GM18867 (cell line): ENCODE results near the gene SEC61B.

Experiments
- ATAC-seq: cut with Tn5 transposase; IDR thresholded peaks from one replicate; pipeline ENCODE4 v1.9.1; 2021; ENCODE audit warnings: mild to moderate bottlenecking, moderate library complexity; ENCODE audit not compliant: unreplicated experiment

SEC61B gene

GRCh38 chr9:99221621-99222415 lies at the start of gene SEC61B, which contains the start of gene ALG2:
Gene SEC61B (plus strand): TSS chr9:99222282. CDS start chr9:99222364, 82 bp downstream.
Gene ALG2 (minus strand): TSS chr9:99221942. CDS start chr9:99221894, 48 bp downstream.
- ATAC-seq, result peak; percentile 87

DNA sequence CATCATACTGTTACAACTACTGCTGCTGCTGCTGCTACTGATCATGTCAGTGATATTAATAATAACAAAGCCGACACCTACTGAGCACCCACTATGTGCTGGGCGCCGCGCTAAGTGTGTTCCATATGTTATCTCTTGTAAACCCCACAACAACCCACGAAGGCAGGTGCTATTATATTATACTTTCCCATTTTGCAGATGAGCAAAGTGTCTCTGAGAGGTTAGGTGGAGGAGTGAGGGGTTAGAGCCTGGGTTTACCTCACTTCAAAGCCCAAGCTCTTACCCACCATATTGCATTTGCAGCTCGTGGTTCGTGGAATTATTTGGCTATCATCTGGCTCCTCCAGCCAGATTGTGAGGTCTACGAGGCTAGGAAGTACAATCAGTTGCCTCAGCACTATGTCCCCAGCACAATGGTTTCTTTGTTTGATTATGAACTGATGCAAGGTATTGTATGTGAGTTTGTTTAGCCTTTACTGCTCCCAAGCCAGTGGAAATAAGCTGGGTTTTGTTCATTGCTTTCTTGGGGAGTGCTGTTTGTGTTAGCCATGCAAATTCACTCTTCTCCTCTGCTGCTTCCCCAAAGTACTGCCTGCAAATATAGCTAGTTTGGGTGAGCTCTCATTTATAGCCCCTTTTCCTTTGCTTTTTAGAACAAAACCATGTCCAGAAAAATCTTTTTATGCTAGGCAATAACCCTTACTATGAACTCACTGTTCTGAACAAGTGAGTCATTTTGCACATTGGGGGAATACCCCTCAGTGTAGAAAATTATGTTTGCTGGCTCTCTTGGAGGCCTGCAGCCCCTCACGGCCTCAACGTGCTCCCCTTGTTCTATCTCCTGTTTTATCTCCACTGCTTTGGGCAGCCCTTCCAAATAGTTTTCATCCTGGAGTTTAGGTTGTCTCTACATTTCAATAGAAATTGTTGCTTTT lies 48.2 kb upstream of the SEC61B start:
- no peak for ATAC-seq

DNA sequence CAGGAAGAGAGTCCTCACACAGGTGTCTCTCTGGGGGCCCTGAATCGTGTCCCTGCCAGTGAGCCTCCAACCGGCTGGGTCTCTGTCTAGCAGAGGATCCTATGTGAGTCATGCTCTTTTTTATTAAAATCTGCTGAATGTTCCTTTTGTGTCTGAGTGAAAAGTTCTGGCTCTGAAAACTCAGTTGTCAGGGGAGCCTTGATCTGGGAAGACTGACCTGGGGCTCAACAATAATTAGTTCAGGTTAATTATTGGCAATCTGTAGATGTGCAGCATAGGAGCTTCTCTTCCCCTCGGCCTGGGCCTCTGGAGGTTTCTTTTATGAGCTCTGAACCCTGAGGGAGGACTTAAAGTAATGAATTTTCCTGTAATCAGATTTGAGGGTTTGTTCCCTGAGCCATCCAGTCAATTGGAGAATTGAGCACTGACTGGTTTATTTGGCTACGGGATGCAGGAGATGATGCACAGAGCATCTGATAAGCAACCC lies 45.5 kb upstream of the SEC61B start:
- ATAC-seq, result no peak

DNA sequence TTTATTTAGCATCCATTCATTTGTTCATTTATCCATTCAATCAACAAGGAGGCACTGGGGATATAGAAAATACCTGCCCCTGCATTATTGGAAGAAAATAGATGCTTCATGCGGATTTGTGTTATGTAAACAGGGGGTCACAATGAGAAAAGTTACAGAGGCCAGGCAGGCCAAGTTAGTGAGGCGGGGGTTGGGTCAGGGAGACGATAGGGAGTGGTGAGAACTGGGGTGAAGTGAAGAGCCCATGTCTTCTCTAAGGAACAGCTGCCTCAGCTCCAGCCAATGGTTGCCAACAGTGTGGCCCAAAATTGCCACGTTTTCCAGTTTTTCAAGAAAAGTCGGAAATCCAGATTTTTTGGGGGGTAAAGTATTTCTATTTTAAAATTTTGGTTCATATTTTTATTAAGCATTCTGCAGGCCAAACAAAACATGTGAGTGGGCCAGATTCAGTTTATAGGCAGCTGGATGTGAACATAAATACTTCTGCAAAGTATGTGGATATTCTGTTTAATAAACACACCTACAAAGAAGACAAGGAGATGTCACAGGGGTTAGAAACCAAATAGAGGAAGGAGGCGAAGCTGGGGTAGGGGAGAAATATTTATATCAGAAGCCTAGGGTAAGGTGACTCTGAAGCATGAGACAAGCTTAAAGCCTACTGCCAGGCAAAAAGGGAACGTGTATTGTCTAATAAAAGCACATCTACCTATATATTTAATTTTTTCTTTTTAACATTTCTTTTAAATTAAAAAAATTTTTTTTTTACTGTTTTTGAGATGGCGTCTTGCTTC lies 44.3 kb upstream of the SEC61B start:
- ATAC-seq, result no peak

DNA sequence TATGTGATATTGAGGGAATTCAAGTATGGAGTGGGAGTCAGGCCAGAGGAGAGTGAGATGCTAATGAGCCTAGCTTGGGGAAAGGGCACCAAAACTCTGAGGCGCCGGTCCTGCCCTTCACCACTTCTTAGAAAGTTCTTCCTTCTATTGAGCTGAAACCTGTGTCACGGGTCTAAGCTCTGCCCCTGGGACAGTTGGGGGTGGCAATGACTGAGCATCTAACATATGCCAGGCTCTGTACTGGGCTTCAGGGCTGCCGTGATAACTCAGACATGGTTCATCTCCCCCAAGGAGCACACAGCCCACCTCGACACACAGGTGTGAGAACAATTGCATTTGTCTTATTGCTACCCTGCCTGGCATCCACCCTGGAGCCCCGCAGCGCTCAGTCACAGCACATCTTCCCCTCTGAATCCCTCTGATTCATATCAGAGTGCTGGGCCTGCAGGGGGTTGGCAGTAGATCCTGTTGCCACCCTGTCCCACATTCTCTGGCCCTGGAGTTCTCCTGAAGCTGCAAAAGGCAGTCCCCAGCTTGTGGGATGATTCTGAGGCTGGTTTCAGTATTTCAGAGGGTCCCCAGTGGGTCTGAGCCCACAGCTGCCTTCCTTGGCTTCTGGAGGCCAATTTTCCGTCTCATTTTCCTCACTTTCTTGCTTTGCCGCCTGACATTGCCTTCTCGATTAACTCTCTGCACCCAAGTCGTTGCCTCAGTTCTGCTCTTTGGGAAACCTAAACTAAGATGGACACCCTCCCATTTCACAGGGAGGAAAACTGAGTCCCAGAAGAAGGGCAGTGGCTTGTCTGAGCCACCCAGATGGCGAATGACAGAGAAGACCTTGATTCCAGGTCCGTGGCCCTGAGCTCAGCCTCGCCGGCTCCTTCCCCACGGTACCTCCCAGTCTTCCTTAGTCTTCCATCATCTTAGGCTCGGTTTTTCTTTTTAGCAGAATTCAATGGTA lies 42.9 kb upstream of the SEC61B start:
- no peak for ATAC-seq

GRCh38 chr9:99180199-99180598 lies 41.9 kb upstream of the SEC61B start:
- ATAC-seq, result peak; percentile 38

DNA sequence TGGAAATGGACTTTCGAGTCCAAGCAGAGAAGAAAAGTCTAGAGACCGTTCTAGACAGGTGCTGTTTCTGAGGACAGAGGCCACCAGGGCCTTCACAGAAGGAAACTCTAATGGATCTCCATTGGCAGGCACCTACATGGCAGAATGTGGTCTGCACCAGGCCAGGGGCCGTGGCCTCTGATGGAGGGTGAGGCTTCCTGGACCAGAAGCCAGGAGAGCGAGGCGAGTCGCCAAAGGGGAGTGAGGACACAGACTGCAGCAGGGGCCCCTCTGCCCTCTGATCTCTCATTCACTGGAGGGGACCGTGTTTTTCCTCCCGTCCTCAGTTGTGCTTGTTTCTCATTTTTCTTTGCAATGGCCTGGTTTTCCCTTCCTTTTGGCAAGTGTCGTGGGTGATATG lies 41.4 kb upstream of the SEC61B start:
- ATAC-seq, result no peak

DNA sequence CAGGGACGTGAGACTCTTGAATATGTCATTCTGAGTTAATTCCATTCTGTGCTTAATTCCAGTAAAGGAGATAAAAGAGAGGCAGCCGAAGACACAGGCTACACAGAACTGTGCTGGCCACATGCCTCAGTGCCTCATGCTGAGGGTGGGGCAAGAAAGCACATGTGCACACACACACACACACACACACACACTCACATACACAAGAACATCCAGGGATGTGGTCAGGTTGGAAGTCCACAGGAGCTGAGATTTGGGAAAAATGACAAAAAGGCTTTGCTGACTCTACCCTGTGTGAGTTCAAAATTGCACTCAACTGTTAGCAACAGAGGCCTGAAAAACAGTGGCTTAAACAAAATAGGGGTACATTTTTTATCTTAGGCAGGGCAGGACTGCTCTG lies 40.9 kb upstream of the SEC61B start:
- ATAC-seq, result no peak

GRCh38 chr9:99181621-99182020 lies 40.5 kb upstream of the SEC61B start:
- peak; percentile 49 for ATAC-seq

- no peak for ATAC-seq
Measured at GRCh38 chr9:99182356-99182755, 39.7 kb upstream of the SEC61B start.

- ATAC-seq, result no peak
Measured at GRCh38 chr9:99183616-99184015, 38.5 kb upstream of the SEC61B start.

- ATAC-seq, result no peak
Measured at GRCh38 chr9:99184110-99184474, 38.0 kb upstream of the SEC61B start.

DNA sequence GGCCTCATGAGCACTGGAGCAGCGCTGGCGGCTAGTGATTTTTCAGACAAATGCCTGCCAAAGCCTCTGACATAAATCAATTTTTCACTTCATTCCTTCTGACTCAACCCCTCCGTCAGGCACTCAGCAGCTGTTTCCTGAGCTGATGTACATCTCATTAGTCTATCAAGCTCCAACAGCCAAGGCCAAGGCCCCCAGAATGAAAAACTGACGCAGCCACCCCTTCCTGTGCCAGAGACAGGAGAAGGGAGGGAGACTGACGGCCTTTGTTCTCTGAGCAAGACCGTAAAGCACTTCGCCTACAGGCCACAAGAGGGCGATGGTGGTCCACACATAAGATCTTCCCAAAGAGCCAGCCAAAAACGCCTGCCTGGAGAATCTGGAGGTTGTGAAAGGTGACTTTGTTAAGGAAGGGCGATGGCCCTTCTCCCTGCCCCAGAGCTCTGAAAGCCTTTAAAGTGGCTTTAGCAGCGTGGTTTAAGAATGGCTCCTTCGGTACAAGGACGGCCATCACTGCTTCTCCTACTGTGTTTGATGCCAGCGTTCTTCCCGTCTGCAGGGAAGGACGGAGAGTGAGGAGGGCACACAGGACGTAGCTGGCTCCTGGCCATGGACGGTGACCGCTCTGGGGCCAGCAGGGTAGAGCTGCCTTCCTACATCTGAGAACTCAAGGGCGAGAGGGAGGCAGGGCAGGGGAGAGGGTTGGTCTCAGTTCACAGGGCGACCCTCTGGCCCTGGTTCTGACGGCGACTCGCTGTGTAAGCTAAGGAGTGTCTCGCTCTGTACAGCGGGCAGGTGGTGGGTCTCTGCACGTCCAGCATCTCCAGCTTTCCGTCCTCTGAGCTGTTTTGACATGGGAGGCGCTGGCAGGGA lies 37.4 kb upstream of the SEC61B start:
- ATAC-seq, result peak; percentile 48

DNA sequence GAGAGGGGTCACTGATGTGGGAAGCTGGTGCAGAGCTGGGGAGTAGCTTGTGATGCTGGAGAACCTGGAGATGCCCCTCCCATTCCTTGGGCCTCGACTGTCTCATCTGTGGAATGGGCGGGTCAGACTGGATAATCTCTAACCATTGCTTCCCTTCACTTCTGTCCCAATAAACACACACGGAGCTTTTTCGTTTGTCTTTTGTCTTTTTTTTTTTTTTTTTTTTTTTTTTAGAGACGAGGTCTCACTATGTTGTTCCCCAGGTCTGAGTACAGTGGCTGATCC lies 36.8 kb upstream of the SEC61B start:
- ATAC-seq, result no peak

DNA sequence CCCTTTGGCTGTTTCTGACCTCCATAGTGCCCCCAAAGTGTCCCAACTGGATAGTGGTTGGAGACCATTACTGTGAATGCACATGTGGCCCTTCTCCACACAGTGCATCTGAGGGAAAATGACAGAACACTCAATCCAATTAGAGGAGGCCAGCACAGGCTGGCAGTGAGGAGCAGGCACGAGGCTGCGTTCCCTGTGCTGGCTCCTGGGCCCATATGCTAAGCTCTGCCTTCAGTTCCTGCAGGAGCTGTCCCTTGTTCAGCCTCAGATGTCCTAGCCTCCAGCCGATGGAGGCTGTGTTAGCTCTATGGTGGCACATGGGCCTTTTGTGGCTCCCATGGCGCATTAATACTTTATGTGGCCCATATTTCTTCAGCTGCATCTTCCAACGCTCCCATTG lies 36.1 kb upstream of the SEC61B start:
- ATAC-seq, result no peak

- ATAC-seq, result no peak
Measured at GRCh38 chr9:99187311-99187710, 34.8 kb upstream of the SEC61B start.

DNA sequence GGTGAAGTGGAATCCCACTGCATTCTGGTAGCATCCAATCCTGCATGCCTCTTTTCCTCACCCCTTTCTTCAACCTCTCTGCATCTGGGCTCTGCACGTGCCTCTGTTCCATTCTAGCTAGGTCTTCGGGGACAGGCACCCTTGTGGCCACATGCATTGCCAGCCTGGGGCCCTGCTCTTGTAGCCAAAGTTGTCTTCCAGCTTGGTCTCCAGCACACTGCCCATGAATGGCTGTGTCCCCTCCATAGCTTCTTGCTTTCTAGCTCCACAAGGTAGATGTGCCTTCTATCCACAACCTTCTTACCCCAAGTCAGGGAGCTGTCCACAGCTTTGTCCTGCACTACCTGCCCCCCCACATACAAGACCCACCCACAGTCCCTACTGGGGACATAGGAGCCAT lies 32.9 kb upstream of the SEC61B start:
- no peak for ATAC-seq

DNA sequence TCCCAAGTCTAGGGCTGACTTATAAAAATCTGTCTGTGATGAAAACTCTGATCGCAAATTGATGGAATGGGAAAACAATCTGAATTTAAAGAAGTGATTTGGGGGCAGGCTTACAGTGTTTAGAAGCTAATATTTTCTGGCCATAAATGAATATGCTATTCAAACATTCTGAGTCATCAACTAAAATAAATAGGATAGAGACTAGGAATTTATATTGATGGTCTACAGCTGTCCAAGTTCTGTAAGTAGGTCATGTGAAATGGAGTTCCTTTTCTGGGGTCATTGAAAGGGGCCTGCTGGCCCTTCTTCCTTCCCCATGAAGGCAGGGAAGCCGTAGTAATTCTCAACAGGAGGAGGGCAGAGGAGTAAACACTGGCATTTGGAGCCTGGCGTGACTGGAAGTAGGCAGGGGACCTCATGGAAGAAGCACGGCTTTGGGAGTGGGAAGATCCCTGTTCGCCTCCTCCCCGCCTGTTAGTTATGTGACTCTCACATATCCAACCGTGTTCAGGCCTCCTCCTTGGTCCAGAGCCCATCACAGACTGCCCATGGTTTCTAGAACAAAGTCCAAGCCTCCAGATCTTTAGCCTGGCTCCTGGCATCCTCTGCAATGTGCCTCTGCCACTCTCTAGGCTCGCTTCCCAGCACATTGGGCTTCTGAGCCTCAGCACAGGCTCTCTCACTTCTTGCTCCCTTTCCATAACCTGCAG lies 32.0 kb upstream of the SEC61B start:
- ATAC-seq, result no peak
